OCI-LY7 (cell line): Measurements from ENCODE around the gene NPFFR2.

Source experiments
- CTCF ChIP-seq: fragments of 200-600 bp; sonication (generic); conservative IDR thresholded peaks from 2 replicates; pipeline ENCODE4 v1.5.1; 2014; ENCODE audit warnings: mild to moderate bottlenecking, antibody characterized with exemption, low read length, moderate library complexity, mixed read lengths
- EZH2phosphoT487 ChIP-seq: fragments of 200-600 bp; sonication (generic); IDR thresholded peaks from 2 replicates; pipeline ENCODE4 v1.6.1; 2018; ENCODE audit warnings: low read depth, borderline replicate concordance, mild to moderate bottlenecking, mixed run types, antibody characterized with exemption, low read length, moderate library complexity, mixed read lengths

GRCh38 chr4:72022553-72022952 lies 9.2 kb upstream of the NPFFR2 start:
- TF ChIP-seq CTCF, result no peak
- no peak for TF ChIP-seq EZH2phosphoT487
